ENCODE measurements around the gene KIF1C.

DNA sequence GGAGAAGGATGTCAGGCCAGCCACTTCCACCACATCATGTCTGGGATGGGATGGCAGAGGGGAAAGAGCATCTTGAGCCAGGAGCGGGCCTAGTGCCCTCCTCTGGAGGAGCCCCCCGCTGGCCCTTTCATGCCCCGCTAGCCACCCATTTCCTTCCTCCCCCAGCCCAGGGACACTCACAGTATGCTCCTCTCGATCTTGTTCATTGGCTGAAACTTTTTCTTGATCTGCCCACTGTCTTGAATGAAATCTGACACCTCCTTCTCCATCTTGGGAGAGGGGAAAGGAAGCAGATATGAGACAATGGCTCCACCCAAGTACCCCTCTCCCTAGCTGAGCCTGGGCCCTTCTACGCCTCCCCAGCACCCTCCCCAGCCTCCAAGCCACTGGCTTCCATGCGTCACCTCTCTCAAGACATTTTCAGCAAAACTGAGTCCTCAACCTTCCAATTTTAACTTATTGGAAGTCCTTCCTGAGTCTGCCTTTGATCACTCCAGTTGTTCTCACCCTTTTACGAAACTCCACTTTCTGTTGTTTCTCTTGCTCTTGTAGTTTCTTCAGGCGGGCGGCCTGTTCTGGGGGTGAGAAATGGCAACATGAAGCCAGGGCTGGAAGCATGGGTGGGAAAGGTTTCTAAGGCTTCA is 37.3 kb upstream of the KIF1C start:
- TF ChIP-seq, protein P1, sequence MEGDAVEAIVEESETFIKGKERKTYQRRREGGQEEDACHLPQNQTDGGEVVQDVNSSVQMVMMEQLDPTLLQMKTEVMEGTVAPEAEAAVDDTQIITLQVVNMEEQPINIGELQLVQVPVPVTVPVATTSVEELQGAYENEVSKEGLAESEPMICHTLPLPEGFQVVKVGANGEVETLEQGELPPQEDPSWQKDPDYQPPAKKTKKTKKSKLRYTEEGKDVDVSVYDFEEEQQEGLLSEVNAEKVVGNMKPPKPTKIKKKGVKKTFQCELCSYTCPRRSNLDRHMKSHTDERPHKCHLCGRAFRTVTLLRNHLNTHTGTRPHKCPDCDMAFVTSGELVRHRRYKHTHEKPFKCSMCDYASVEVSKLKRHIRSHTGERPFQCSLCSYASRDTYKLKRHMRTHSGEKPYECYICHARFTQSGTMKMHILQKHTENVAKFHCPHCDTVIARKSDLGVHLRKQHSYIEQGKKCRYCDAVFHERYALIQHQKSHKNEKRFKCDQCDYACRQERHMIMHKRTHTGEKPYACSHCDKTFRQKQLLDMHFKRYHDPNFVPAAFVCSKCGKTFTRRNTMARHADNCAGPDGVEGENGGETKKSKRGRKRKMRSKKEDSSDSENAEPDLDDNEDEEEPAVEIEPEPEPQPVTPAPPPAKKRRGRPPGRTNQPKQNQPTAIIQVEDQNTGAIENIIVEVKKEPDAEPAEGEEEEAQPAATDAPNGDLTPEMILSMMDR (IDR thresholded peaks at IDR 0.05), result no peak
- TF ChIP-seq POLR2A (IDR thresholded peaks at IDR 0.05), result no peak

Data from right lobe of liver (tissue), 4 donors.